Measurements from ENCODE around the gene ABCC1.

- TF ChIP-seq CTCF (IDR thresholded peaks at IDR 0.05; ENCODE audit: borderline replicate concordance, extremely low read depth, low read length, poor library complexity, severe bottlenecking) (no peak), EZH2 (IDR thresholded peaks at IDR 0.05; ENCODE audit: borderline replicate concordance, low read depth, low read length, severe bottlenecking) (no peak)
These were observed 68.4 kb downstream of the ABCC1 start for GRCh38 chr16:16017812-16018211.

Data from DND-41 (cell line).